ENCODE results near the gene PJA1. TPM values are rescaled to one million over a fixed set of nuclear protein-coding genes. Genes with fewer than 3 reads are reported as not detected.

Gene PJA1
- total RNA-seq, 2 donors from 2014 or later, result 32.0 to 32.6 TPM

DNA sequence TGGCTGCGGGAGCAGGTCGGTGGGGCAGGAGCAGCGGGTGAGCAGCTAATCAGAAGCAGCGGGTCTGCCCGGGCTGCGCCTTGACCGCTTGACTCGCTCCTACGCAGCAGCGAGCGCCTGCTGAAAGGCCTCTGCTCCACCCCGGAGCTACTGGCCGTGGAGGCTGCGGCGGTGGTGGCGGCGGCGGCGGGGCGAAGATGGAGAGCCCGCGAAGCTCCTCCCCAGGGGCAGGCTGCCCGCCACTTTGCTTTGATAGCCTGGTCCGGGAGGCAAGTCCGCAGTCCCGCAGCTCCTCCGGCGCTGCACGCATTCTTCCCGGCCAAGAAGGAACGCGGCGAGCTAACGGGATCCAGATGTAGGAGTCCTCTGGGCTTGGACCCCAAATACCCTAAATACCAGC lies 36.7 kb downstream of the PJA1 start:
- Mint-ChIP-seq H3K36me3 (ENCODE audit: low read depth) (no peaks in the 10 kb centered on the region), H3K4me3 (no peak overlapping the region), H3K27ac (no peak overlapping the region), H3K9me3 (peaks cover 53% of the 10 kb centered on the region), H3K4me1 (peaks cover 2% of the 10 kb centered on the region), H3K27me3 (ENCODE audit: insufficient read depth) (peaks cover 25% of the 10 kb centered on the region)
- peak; percentile 79 for DNase-seq
- Histone ChIP-seq H3K36me3 (ENCODE audit: control insufficient read depth, insufficient read depth, low read length) (no peaks in the 10 kb centered on the region), H3K4me1 (ENCODE audit: control insufficient read depth, insufficient read depth, low read length) (no peaks in the 10 kb centered on the region), H3K9ac (ENCODE audit: extremely low read depth, low read length, poor library complexity, severe bottlenecking) (no peak overlapping the region), H3K27ac (ENCODE audit: low read depth, low read length) (no peak overlapping the region), H3K9me3 (ENCODE audit: control insufficient read depth, low read length) (no peaks in the 10 kb centered on the region), H3K4me3 (ENCODE audit: low read length) (no peak overlapping the region), H3K27me3 (ENCODE audit: control insufficient read depth, insufficient read depth, low read length, poor library complexity, severe bottlenecking) (peaks cover 18% of the 10 kb centered on the region)
- 20% methylated on average over 34 of the region's 34 CpGs; no CpG with 5 or more reads in 1 of the 2 experiments for WGBS, 2 experiments (ENCODE audit: insufficient coverage in 1 of 2, insufficient read length in 1 of 2)
- TF ChIP-seq, protein P1, sequence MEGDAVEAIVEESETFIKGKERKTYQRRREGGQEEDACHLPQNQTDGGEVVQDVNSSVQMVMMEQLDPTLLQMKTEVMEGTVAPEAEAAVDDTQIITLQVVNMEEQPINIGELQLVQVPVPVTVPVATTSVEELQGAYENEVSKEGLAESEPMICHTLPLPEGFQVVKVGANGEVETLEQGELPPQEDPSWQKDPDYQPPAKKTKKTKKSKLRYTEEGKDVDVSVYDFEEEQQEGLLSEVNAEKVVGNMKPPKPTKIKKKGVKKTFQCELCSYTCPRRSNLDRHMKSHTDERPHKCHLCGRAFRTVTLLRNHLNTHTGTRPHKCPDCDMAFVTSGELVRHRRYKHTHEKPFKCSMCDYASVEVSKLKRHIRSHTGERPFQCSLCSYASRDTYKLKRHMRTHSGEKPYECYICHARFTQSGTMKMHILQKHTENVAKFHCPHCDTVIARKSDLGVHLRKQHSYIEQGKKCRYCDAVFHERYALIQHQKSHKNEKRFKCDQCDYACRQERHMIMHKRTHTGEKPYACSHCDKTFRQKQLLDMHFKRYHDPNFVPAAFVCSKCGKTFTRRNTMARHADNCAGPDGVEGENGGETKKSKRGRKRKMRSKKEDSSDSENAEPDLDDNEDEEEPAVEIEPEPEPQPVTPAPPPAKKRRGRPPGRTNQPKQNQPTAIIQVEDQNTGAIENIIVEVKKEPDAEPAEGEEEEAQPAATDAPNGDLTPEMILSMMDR (conservative IDR thresholded peaks at IDR 0.05), result no peak

GRCh38 chrX:69127466-69127865 lies 37.8 kb downstream of the PJA1 start:
- H3K27ac ChIP-seq (ENCODE audit: low read depth, low read length), result no peak overlapping the region
- no peak for DNase-seq
- peaks cover 18% of the 10 kb centered on the region for H3K27me3 ChIP-seq (ENCODE audit: control insufficient read depth, insufficient read depth, low read length, poor library complexity, severe bottlenecking)
- H3K36me3 ChIP-seq (ENCODE audit: control insufficient read depth, insufficient read depth, low read length), result no peaks in the 10 kb centered on the region
- no peak overlapping the region for H3K9ac ChIP-seq (ENCODE audit: extremely low read depth, low read length, poor library complexity, severe bottlenecking)
- no peaks in the 10 kb centered on the region for H3K9me3 ChIP-seq (ENCODE audit: control insufficient read depth, low read length)
- Mint-ChIP-seq H3K36me3 (ENCODE audit: low read depth) (no peaks in the 10 kb centered on the region), H3K4me1 (peaks cover 2% of the 10 kb centered on the region), H3K27ac (no peak overlapping the region), H3K9me3 (peaks cover 56% of the 10 kb centered on the region), H3K4me3 (no peak overlapping the region), H3K27me3 (ENCODE audit: insufficient read depth) (peaks cover 25% of the 10 kb centered on the region)
- TF ChIP-seq, protein P1 (conservative IDR thresholded peaks at IDR 0.05), result no peak
- no peak overlapping the region for H3K4me3 ChIP-seq (ENCODE audit: low read length)
- 100% methylated on average over 3 of the region's 3 CpGs; no CpG with 5 or more reads in 1 of the 2 experiments for WGBS, 2 experiments (ENCODE audit: insufficient coverage in 1 of 2, insufficient read length in 1 of 2)
- no peaks in the 10 kb centered on the region for H3K4me1 ChIP-seq (ENCODE audit: control insufficient read depth, insufficient read depth, low read length)

DNA sequence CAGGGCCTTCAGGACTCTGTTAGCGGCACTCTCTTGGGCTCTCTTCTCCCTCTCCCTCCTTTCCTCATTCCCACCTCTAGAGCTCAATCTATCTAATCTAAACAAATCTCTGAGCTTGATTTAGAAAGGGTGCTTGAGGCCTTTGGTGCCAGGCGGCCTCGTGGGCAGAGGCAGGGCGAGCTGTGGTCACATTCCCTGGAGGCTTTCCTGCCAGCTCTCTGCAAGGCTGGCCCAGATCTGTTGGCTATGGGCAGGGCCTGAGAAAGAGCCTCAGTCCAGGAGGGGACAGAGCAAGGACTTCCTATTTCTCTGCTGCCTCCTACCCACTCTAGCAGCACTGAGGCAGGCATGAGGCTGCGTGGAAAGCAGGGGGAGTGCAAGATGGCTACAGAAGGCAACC lies 38.6 kb downstream of the PJA1 start:
- H3K27me3 Mint-ChIP-seq (ENCODE audit: insufficient read depth), result peaks cover 25% of the 10 kb centered on the region
- H3K4me3 Mint-ChIP-seq, result no peak overlapping the region
- TF ChIP-seq, protein P1 (conservative IDR thresholded peaks at IDR 0.05), result no peak
- Histone ChIP-seq H3K9ac (ENCODE audit: extremely low read depth, low read length, poor library complexity, severe bottlenecking) (no peak overlapping the region), H3K27me3 (ENCODE audit: control insufficient read depth, insufficient read depth, low read length, poor library complexity, severe bottlenecking) (peaks cover 18% of the 10 kb centered on the region), H3K4me1 (ENCODE audit: control insufficient read depth, insufficient read depth, low read length) (no peaks in the 10 kb centered on the region), H3K36me3 (ENCODE audit: control insufficient read depth, insufficient read depth, low read length) (no peaks in the 10 kb centered on the region), H3K4me3 (ENCODE audit: low read length) (no peak overlapping the region), H3K27ac (ENCODE audit: low read depth, low read length) (no peak overlapping the region), H3K9me3 (ENCODE audit: control insufficient read depth, low read length) (no peaks in the 10 kb centered on the region)
- no peak for DNase-seq
- no peak overlapping the region for H3K27ac Mint-ChIP-seq
- peaks cover 56% of the 10 kb centered on the region for H3K9me3 Mint-ChIP-seq
- 97% methylated on average over 5 of the region's 5 CpGs; no CpG with 5 or more reads in 1 of the 2 experiments for WGBS, 2 experiments (ENCODE audit: insufficient coverage in 1 of 2, insufficient read length in 1 of 2)
- H3K36me3 Mint-ChIP-seq (ENCODE audit: low read depth), result no peaks in the 10 kb centered on the region
- no peaks in the 10 kb centered on the region for H3K4me1 Mint-ChIP-seq

Data from endodermal cell (in vitro differentiated cells).